GM11168 (cell line): ENCODE results near the gene FSD1.
"Not testable (repeated sequence)": the region's sequence is repeated elsewhere in the genome, so short reads cannot be mapped to it uniquely, and the experiment has no call there.

Experiments
- in situ Hi-C: fragments of 300-500 bp; cut with MboI; formaldehyde crosslinking; loops from one replicate; pipeline ENCODE4 v1.12.0; 2022; ENCODE audit warnings: low sequenced_read_pairs; ENCODE audit not compliant: unreplicated experiment

FSD1 gene

DNA sequence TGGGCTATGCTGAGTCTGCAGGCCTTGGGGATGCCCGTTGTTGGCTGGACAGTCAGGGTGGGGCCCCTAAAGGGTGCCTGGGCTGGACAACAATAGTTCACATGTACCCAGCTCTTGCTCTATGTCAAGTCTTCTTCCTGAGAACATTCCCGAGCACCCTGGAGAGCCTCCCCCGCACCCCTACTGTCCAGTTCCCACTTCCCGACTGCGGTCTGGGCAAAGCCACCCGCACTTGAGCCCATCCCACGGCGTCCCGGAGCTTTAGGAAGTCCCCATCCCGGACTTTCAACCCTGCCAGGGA is 37.9 kb downstream of the FSD1 start:
- in situ Hi-C loops = no loop called here

DNA sequence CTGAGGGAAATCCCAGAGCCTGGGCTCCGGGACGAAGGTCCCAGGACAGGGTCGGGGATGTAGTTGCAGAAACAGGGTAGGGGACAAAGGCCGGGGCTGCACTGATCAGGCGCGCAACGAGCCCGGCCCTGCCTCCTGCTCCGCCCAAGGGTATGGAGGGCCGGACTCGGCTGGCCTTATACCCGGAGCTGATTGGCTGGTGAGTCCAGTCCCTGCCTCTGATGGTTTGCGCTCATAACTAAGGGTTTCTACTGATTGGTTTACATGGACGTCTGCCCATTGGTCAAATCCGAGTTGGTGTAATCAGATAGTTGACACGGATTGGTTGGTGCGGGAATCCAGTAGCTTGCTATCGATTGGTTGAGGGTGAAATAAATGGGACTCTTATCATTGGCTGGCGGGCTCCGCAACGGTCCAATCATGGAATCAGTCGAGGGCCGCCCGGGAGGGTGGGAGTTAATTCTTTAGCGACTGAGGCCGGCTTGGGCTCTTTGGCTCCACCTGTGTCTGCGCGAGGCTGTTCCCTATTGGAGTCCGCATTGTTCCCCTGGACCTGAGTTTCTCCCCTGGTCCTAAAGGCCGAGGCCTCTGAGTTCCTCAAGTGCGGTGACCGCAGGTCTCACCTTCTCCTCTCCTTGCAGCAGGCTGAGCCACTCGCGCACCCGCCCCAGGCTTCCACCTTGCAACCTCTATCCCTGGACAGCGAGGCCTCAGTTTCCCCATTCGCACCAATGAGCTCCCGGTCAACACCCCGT is 38.4 kb downstream of the FSD1 start:
- in situ Hi-C loops = no loop called here

DNA sequence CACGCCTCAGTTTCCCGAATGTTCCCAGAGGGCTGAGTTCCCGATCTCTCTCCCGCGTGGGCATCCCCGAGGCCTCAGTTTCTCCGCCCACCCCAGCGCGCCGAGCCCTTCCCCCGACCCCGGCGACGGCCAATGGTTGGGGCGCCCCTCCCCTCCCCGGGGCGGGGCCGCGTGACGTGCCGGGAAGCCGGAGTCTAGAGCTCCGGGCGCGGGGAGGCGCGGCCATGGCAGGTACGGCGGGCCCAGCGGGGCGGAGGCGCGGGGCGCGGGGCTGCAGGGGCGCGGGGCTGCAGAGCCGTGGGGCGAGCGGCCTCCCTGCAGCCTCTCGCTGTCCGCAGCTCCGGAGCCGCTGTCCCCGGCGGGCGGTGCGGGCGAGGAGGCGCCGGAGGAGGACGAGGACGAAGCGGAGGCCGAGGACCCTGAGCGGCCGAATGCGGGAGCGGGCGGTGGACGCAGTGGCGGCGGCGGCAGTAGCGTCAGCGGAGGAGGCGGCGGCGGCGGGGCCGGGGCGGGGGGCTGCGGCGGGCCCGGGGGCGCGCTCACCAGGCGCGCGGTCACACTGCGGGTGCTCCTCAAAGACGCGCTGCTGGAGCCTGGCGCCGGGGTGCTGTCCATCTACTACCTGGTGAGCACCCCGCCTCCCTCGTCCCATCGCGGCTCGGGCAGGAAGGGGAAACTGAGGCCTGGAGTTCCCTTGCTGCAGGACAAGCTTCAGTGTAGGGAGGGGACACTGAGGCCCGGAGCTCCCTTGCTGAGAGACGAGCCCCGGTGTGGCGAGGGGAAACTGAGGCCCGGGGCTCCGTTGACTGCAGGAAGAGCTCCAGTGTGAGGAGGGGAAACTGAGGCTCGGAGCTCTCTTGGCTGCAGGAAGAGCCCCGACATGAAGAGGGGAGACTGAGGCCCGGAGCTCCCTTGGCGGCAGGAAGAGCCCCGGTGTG is 39.2 kb downstream of the FSD1 start, which contains the start of gene MPND:
MPND (plus strand) TSS at position 193 of the 938 bp plus-strand sequence; CDS start at position 225, 32 bp downstream.
- in situ Hi-C loops = no loop called here

DNA sequence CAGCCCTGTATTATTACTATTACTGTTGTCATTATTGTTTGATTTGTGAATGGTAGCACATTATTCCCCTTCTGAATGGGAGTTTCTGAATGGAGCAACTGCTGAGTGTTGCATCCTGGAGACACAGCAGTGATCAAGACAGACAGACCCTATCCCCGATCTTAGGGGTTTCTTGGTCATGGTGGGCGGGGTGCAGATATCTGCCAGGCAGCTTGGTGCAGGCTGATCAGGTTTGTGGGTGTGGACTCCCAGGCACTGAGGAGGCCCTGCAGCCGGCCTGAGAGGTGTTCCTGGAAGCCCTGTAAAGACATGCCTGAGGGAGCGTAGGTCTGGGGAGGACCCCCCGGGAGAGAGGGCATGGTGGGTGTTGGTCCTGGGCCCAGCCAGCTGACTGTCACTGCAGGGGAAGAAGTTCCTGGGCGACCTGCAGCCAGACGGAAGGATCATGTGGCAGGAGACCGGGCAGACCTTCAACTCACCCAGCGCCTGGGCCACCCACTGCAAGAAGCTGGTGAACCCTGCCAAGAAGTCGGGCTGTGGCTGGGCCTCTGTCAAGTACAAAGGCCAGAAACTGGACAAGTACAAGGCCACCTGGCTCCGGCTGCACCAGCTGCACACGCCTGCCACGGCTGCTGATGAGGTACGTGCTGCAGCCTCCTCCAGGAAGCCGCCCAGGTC is 41.1 kb downstream of the FSD1 start:
- in situ Hi-C loops = no loop called here

DNA sequence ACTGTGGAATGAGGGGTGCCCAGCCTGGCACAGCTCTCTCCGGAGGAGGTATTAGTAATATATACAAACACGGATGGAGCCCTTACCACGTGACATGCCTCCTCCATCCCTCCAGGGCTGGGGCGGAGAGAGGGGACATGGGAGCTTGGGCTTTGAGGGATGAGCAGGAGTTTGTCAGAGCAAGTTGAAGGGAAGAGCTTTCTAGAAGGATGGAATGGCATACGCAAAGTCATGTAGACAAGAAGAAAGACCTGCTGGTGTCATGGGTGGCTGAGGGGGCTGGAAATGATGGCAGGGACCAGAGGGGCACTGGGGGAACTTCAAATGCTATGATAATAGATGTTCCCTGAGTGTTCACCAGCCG is 41.6 kb downstream of the FSD1 start:
- in situ Hi-C loops = no loop called here

DNA sequence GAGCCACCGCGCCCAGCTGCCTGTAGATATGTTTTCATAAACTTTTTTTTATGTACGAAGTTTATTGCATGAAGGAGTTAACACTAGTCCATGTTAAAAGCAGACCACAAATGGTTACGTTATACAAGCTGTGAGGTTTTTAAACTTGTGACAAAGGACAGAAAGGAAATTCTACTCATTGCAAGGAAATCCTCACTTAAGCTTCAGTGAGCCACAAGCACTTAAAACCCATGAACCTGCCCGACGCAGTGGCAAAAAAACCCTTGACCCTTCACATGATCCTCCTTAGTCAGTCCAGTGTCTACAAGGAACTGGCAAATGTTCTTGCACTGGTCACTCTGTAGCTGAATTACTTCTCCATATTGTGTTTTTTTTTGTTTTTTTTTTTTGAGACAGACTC is 43.1 kb downstream of the FSD1 start:
- in situ Hi-C loops = no loop called here

DNA sequence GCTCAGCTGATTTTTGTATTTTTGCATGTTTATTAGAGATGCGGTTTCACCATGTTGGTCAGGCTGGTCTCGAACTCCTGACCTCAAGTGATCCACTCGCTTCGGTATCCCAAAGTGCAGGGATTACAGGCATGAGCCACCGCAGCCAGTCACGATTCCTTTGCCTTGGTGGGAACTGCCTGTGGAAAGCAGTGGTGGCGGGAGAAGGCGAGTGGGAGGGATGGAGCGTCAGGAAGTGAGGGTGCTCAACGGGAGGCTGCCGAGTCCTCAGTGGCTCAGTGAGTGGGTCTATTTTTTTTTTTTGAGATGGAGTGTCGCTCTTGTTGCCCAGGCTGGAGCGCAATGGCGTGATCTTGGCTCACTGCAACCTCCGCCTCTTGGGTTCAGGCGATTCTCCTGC is 44.8 kb downstream of the FSD1 start:
- in situ Hi-C loops = not testable (repeated sequence)

DNA sequence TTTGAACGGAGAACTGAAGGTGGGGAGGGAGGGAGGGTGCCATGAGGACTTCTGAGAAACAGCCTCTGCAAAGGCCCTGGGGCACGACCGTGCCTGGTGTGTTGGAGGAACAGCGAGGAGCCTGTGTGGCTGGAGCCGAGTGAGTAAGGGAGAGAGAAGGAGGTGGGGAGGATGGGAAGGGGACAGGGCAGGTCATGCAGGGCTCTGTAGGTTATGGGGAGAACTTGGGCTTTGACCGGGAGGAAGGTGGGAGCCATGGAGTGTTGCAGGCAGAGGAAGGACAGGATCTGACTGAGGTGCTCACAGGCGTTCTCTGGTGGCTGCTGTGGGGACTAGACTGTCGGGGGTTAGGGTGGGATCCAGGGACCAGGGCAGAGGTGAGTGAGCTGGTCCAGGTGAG is 45.7 kb downstream of the FSD1 start:
- in situ Hi-C loops = loop anchor here (5.0 kb wide), 1 partner anchor 83 kb away; no protein-coding TSS in a partner anchor

DNA sequence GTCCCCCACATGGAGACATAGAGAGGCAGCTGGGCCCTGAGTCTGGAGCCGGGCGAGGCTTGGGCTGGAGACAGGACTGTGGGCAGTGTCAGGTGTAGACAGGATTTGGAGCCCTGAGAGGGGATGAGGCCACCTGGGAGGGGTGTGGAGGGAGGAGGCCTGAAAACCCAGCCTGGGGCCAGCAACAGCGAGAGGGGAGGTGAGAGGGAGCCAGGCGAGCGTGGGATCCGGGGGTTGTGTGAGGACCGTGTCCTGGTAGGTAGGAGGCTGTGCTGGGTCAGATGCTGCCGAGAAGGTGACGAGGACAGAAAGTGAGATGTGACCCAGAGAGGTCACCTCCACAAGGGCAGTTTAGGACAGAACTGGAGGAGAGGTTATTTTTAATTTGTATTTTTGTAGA is 46.3 kb downstream of the FSD1 start:
- in situ Hi-C loops = loop anchor here (5.0 kb wide), 1 partner anchor 83 kb away; no protein-coding TSS in a partner anchor

DNA sequence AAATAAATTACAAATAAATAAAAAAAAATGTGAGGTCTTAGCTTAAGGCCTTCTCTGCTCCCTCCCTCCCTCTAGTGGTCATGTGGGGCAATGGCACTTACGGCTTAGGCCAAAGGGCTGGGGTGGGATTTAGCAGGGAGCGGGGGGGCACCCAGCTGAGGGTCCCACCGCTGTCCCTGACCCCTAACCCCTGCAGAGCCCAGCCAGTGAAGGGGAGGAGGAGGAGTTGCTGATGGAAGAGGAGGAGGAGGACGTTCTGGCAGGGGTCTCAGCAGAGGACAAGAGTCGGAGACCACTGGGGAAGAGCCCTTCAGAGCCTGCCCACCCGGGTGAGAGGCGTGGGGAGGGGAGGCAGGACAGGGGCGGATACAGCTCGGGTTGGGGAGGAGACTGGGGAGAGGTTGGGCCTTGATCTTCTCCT is 48.3 kb downstream of the FSD1 start:
- in situ Hi-C loops = loop anchor here (5.0 kb wide), 1 partner anchor 85 kb away; no protein-coding TSS in a partner anchor

DNA sequence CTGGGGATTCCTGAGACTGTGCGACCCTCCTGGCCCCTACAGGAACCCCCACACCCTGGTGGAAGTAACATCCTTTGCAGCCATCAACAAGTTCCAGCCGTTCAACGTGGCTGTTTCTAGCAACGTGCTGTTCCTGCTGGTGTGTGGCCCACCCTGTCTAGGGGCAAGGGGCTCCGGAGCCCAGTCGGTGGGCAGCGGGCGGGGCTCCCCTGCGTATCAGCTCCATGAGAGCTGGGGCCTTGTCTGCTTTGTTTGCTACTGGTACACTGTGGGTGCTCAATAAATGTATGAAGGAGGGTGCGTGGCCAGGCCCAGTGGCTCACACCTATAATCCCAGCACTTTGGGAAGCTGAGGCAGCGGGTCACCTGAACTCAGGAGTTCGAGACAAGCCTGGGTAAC is 49.9 kb downstream of the FSD1 start:
- in situ Hi-C loops = loop anchor here (5.0 kb wide), 1 partner anchor 87 kb away; no protein-coding TSS in a partner anchor

DNA sequence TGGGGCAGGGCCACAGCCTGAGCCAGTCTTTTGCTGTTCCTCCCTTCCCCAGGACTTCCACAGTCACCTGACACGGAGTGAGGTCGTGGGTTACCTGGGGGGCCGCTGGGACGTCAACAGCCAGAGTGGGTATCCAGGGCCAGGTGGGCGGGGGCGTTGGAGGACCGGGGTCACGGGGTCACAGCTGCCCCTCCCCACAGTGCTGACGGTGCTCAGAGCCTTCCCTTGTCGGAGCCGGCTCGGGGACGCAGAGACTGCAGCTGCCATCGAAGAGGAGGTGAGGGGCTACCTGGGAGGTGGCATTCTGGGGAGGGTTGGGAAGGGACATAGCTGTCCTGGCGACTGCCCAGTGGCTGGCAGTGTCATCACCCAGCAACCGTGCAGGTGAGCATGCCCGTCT is 50.5 kb downstream of the FSD1 start:
- in situ Hi-C loops = loop anchor here (5.0 kb wide), 1 partner anchor 88 kb away; no protein-coding TSS in a partner anchor

DNA sequence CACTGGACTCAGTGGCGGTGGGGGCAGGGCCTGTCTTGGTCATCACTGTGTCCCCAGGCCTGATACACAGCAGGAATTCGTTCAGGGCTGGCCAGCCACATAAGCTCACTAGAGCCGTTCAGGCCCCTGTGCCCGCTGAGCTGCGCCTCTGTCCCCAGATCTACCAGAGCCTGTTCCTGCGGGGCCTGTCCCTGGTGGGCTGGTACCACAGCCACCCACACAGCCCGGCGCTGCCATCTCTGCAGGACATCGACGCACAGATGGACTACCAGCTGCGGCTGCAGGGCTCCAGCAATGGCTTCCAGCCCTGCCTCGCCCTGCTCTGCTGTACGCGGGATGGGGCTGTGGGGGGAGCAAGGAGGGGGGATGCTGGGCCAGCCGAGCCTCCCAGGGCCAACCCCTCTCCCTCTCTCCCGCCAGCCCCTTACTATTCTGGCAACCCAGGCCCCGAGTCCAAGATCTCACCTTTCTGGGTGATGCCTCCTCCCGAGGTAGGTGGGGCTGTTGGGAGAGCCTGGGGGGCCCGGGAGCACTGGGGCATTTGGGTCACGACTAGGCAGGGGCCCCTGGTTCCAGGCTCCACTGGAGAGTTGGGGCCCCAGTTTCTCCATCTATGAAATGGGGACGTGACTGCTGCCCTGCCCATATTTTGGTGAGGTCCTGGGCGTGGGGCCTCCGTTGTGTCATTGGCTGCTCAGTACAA is 52.8 kb downstream of the FSD1 start:
- in situ Hi-C loops = no loop called here

DNA sequence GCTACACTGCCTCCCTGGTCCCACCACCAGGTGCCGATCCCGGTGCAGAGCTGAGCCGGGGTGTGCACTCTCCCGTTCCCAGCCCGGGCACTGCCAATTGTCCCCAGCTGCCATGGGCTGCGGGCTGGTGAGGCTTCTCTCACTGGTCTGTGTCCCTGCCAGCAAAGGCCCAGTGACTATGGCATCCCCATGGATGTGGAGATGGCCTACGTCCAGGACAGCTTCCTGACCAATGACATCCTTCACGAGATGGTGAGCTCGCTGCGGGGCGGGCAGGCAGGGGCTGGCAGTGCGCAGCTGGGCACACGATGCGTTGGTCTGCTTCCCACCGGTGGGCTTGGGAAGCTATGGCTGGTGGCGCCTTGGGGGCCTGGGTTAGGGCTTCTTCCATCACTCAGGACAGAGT is 53.5 kb downstream of the FSD1 start:
- in situ Hi-C loops = no loop called here

DNA sequence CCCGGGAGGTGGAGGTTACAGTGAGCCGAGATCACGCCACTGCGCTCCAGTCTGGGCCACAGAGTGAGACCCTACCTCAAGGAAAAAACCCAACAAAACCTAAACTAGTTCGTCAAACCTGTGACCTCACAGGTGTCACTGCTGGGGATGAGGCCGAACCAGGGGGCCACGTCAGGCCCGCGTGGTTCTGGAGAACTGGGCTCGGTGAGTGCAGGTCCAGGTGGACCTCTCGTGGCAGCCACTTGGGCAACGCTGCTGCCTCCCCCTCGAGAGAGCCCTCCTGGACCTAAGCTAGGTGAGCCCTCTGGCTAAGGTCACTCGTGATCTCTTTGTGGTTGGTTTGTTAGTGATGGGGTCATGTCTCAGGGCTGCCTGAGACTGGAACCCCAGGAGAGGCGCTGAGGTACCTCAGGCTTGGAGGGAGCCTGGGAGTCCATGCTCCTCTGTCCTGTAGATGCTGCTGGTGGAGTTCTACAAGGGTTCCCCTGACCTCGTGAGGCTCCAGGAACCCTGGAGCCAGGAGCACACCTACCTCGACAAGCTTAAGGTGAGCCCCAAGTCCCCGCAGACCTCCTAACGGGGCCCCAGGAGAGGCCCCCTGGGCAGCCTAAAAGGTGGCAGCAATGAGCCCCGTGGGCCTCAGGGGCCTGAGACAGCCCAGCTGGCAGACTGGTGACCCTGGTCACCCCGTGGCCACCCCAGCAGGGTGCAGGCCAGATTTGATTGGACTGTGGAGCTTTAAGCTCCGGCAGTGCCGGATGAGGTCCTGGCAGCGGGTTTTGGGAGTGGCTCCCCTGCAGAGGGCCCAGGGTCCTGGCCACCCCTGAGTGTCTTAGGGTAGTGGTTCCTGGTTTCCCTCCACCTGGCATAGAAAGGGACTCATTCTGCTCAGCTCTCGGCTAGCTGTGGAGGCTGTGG is 54.6 kb downstream of the FSD1 start:
- in situ Hi-C loops = no loop called here

DNA sequence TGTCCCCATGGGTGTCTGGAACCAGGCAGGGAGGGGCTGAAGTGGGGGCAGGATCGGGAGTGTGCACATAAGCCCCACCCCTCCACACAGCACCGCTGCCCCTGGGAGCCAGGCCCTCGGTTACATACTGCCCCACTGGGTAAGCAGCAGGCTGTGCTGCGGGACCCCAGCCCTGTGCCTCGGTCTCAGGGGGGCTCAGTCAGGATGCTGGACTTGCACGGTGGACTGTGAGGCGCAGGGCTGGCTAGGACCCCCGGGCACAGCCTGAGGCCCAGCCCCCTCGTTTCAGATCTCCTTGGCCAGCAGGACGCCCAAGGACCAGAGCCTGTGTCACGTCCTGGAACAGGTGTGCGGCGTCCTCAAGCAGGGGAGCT is 55.2 kb downstream of the FSD1 start:
- in situ Hi-C loops = no loop called here

DNA sequence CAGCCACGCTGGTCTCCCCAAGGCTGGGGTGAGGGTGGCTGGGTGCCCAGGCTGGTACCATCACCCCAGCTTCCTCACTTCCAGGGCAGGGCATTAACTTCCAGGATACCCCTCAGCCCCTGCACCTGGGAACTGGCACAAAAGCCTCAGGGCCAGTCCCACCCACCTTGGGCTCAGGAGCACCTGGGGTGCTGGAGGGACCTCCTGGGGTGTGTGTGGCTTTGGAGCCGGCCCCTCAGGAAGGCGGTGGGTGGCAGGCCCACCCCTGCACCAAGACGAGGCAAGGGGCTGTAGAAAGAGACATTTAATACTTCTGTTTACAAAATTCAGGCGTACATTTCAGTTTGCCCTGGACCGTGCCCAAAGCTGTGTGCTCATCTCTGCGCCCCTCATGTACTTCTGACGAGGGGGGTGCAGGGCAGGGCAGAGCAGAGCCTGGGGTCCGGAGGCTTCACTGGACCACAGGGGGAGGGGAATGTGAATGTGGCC is 55.7 kb downstream of the FSD1 start:
- in situ Hi-C loops = no loop called here

DNA sequence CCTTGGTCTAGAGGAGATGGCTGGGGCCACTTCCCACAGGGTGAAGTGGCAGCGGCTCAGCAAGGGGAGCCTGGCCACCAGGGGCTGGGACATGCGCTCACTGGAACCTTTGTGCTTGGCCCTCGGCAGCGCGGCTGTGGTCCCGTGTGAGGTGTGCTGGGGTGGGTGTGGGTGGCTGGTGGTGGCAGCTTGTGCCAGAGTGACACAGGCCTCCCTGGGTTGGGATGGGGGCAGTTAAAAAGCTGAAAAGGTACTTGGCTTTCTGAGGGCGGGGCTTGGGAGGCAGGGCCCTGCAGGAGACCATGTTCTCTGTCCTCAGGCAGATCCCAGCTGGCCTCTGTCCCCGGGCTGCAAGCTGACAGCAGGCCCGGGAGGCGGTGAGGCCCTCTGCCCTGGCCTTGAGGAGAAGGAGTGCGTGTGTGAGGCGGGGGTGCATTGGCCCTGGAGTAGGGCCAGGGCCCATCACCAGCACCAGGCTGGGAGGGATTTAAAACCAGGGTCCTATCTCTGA is 56.3 kb downstream of the FSD1 start:
- in situ Hi-C loops = no loop called here
